Activated gamma-delta T cell treated with Interleukin-2 at 50 U/mL for 16 hours (primary cell): ENCODE data around the gene AK5.
"Not testable (repeated sequence)": the region's sequence is repeated elsewhere in the genome, so short reads cannot be mapped to it uniquely, and the experiment has no call there.

ENCODE experiments used
- DNase-seq: peaks from one replicate; pipeline ENCODE4 v3.0.0-alpha.2; 2020

The AK5 gene

DNA sequence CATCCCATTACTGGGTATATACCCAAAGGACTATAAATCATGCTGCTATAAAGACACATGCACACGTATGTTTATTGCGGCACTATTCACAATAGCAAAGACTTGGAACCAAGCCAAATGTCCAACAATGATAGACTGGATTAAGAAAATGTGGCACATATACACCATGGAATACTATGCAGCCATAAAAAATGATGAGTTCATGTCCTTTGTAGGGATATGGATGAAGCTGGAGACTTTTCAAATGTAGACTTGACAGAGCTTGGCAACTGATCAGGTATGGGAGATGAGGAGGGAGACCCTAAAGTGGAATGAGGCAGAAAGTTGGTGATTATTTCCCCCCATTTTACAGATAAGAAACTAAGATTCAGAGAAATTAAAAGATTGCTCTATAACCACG, 230.8 kb downstream of the AK5 start:
- DNase-seq: not testable (repeated sequence)

DNA sequence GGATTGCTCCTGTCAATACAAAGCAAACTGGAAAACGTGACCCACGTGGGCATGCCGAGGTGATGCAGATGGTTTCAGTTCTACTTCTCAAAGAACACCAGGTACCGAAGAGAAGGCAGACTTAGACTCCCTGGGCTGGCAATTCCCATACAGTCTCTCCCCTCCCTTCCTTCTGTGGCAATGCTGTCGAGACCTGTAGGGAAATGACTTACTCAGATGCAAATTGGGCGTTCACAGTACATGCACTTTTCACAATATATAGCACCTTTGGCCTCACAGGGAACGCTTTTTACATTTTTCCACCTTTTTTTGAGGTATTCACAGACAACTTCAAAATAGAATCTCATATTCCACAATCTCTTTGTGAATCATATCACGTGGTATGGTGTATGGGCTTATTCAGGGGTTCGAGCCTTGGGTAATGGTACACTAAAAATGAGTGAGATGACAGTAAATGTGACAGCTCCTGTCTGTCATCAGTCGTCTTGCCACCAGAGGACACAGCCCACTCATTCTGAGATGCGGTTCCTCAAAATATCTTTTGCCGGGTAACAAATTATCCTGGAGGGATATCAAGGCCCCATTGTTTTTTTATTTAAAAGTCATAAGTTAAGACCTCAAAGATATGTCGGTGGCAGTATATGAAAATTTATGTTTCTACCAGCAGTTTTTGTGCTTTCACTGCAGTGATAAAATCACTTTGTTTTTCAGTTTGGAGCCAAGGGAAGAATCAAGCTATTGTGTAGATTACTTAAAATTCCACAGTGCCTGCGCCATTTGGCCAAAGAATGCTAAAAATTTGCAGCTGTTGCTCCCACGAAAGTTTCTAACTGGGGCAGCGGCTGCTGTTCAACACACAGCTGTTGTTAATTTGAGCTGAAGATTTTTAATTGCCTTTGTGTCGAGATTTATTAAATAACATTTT, 232.3 kb downstream of the AK5 start:
- no peak for DNase-seq

DNA sequence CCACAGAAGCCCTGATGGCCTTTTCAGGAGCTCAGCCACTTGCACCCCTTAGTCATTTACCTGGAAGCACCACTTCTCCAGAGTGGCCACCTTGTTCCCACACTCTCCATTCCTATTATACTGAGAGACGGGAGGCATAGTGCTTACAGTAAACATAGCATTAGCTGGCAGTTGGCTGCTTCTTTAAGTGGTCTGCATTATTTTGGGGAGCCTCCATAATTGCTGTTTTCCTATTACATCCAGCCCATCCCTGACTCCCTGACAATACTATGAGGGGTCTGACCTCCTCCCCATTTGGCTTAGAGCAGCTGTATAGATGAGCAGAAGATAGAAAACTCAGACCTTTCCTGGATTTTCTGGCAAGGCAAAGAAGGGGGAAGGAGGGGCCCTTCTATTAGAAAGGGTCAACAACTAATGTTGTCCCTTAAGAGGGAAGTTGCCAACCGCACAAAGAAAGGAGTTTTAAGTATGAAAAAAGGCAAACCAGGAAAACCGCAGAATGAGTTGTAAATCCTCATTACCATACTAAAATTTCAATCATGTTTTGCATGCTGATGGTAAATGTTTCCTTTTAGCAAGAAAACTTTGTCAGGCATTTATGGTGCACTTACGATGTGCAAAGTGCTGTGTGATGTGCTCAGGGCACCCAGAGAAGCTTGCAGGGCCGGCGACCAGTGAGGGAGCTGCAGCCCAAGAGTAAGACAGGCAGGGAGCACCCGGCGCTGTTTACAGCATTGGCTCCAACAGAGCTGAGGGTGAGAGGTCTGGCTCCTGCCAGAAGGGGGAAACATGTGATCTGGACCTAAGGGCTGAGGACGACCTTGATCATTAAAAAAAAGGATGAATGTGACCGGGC, 233.3 kb downstream of the AK5 start:
- DNase-seq: no peak

DNA sequence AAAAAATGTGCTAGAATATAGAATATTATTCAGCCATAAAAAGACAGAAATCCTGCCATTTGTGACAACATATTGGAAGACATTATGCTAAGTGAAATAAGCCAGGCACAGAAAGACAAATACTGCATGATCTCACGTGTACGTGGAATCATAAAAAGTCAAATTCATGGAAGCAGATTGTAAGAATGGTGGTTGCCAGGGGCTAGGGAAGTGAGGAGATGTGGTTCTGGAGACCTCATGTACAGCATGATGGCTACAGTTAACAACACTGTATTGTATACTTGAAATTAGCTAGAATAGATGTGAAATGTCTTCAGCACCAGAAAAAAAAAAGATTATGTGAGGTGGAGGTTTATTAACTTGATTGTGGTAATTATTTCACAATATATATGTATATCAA, 234.3 kb downstream of the AK5 start:
- no peak for DNase-seq

DNA sequence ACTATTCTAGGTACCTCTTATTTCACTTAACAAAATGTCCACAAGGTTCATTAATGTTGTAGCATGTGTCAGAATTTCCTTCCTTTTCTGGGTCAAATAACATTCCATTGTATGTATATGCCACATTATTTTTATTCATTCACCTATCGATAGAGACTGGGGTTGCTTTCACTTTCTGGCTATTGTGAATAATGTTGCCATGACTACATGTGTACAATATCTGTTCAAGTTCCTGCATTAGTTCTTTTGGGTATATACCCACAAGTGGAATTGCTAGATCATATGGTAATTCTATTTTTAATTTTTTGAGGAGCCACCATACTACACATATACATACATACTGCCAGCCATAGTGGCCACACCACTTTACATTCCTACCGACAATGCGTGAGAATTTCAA, 242.2 kb downstream of the AK5 start:
- DNase-seq: no peak

DNA sequence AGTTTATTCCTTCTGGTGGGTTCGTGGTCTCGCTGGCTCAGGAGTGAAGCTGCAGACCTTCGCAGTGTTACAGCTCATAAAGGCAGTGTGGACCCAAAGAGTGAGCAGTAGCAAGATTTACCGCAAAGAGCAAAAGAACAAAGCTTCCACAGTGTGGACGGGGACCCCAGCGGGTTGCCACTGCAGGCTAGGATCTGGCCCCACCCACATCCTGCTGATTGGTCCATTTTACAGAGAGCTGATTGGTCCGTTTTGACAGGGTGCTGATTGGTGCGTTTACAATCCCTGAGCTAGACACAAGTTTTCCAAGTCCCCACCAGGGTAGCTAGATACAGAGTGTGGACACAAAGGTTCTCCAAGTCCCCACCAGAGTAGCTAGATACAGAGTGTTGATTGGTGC, 249.3 kb downstream of the AK5 start:
- DNase-seq: not testable (repeated sequence)

DNA sequence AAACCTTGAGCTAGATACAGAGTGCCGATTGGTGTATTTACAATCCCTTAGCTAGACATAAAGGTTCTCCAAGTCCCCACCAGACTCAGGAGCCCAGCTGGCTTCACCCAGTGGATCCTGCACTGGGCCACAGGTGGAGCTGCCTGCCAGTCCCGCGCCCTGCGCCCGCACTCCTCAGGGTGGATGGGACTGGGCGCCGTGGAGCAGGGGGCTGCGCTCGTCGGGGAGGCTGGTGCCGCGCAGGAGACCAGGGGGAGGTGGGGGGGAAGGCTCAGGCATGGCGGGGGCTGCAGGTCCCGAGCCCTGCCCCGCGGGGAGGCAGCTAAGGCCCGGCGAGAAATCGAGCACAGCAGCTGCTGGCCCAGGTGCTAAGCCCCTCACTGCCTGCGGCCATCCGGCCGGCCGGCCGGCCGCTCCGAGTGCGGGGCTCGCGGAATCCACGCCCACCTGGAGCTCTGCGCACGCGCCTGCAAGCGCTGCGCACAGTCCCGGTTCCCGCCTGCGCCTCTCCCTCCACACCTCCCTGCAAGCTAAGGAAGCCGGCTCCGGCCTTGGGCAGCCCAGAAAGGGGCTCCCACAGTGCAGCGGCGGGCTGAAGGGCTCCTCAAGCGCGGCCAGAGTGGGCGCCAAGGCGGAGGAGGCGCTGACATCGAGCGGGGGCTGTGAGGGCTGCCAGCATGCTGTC, 249.9 kb downstream of the AK5 start:
- DNase-seq: not testable (repeated sequence)

DNA sequence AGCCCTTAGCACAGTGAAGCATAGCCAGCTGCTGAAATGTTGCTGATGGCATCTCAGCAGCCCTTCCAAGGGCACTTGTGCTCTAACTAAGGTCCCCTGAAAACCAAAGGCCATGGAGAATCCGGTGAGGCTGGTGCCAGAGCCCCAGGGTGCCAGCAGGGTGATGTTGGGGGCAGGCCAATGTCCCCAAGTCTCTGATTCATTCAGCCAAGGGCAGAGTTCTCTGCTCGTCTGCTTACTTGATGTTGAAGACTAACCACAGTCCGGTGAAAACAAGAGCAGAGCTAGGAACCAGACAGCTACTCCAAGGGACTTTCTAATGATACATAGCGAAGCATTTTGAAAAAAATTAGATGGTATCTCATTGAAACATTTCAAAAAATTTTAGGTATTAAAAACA, 250.8 kb downstream of the AK5 start:
- no peak for DNase-seq

DNA sequence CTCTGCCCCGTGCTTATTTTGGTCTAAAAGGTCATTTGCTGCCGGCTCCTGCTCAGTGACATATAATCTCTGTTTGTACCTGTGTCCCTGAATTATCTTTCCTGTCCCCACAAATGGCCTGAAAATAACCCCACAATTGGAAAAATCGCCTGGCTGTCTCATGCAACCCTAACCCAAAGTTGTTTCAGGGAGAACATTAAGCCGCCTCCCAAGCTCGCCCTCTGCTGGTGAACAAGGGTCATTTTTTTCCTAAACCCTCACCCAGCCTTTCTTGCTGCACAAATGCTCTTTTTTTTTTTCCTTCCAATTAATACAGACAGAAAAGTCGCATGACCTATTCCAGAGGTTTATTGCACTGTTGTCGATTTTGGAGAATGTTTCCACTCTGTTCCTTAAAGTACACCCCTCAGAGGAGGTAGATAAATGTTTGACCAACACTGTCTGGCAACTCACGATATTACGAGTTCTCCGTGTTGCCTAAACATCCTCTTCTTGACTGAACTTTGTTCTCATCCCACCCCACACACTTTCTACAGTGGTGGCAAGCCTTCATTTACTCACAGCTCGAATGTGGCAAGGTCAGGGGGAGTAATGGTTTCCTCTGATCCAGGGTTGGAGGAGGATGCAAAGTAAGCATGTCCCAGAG, 252.0 kb downstream of the AK5 start:
- peak; percentile 60 for DNase-seq

DNA sequence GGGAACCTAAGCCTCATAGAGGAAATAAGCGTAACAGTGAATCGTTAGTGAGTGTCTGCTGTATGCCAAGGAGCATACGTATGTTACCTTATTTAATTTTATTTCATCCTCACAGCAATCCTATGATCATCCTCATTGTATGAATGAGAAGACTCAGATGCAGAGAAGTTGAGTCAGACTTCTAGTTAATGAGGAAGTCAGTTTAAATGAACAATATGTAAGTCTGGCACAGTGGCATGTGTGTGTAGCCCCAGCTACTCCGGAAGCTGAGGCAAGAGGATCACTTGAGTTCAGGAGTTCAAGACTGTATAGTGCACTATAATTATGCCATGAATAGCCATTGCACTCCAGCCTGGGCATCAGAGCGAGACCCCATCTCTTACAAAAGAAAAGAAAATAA, 252.6 kb downstream of the AK5 start:
- DNase-seq: no peak

DNA sequence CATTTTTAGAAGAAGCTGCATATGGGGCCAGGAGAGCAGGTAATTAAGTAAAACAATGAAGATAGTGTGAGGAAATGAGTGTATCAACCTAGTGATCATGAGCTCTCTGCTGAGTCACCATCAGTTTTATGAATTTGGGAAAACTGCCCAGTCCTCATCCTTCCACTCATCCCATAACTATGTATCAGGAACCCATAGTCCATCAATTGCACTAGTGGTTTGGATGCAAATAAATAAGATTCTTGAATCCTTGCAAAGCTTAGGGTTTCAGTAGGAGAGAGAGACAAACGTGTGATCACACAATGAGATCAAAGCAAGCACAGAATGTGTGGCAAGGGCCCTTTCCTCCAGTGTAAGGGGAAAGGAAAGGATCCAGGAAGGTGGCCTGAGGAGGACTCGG, 255.0 kb downstream of the AK5 start:
- DNase-seq: no peak

DNA sequence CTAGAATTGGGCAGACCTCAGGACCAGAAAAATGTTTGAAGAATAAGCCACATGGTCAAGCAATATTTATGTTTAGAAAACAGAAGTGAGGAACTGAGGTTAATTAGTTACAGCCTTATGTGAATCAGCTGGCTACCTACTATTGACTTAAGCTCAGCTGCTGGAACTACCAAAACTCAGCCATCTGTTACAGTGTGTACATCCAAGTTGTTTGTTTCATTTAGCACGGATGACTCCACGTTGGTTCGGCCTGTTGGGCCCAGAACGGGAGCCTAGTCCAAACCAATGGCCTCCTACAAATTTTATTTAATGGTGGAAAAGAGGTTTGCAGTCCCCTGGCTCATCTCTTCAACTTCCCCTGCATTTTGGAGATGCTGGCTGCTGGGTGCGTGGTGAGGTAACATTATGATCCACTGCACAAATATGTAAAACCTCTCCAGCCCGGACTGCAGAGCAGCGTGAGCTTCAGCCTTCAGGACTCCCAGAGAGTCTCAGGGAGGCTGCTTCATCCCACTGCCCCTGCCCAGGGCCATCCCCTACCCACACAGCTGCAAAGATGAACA, 257.2 kb downstream of the AK5 start:
- no peak for DNase-seq

DNA sequence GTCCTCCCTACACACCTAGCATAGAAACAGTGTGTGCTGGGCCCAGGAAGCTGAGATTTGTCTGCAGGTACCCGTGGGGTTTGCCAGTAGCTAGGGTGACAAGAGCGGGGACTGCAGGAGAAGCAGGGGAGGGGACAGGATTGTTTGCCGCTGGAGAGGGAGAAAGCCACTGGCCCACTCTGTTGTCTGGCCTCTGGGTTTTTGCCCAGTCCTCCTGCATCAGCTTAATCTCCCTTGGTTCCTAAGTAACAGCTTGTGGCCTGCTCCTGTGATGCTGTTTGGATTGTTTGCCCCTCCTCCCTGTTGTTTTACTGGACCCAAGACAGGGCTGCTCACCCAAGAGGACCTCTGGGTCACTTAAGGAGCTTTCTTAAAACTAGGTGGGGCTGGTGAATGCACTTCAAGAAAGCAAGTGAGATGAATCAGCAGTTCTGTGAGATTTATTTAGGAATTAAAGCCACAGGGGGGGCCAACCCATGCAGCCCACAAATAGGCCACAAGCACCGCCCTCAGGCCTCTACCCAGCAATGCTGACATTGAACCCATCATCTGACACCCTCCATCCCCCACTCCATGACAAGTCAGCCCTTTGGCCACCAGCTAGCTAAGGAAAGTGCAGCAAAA, 257.8 kb downstream of the AK5 start:
- DNase-seq: no peak

DNA sequence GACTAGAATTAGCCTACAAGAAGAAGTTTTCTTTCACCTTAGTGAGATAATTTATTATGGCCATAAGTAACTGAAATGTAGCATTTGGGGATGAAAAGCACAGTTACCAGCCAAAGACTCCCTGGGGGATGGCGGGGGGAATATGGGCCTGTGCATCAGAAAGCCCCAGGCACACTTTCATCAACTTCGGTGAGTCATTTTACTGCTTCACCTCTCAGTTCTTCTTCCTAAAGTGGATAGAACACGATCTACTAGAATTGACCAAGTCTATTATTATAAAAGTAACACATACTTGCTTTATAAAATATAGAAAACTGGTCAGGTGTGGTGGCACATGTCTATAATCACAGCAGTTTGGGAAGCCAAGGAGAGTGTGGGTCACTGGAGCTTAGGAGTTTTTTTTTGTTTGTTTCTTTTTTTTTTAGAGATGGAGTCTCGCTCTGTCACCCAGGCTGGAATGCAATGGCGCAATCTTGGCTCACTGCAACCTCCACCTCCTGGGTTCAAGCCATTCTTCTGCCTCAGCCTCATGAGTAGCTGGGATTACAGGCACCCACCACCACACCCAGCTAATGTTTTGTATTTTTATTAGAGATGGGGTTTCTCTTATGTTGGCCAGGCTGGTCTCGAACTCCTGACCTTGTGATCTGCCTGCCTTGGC, 258.8 kb downstream of the AK5 start:
- no peak for DNase-seq

DNA sequence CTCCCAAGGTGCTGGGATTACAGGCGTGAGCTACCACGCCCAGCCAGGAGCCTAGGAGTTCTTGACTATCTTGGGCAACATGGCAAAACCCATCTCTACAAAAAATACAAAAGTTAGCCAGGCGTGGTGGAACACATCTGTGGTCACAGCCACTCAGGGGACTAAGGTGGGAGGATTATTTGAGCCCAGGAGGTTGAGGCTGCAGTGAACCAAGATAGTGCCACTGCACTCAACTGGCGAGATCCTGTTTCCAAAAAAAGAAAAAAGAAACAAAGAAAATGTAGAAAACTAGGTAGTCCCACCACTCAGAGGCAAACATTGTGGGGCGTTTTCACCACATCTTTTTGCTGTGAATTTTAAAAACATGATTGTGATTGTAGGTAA, 259.3 kb downstream of the AK5 start:
- no peak for DNase-seq

DNA sequence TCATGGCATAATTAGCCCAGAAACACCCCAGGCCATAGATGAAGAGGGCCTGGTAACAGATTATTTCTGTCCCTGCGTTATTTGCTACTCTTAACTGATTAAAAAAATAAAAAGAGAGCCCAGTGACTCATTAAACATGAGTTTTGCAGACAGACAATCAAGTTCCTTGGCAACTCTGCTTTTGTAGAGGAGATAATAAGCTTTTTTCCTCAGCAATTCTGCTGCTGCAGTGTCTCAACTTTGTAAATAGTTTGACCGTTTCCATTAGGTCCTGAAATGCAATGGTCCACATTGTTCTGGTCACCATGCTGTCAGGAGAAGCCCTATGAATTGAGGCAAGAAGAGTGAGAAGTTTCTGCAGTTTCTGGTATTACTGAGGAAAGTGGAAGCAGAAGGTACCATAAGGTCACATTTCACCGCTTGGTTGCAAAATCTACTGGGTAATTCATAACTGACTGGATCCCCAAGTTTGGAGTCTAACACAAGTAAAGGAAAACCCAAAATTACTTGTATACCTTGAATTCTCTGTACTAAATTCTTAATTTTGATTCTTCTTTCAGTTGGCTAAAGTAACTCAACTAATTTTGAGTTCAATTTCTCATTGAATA, 261.1 kb downstream of the AK5 start:
- DNase-seq: no peak

DNA sequence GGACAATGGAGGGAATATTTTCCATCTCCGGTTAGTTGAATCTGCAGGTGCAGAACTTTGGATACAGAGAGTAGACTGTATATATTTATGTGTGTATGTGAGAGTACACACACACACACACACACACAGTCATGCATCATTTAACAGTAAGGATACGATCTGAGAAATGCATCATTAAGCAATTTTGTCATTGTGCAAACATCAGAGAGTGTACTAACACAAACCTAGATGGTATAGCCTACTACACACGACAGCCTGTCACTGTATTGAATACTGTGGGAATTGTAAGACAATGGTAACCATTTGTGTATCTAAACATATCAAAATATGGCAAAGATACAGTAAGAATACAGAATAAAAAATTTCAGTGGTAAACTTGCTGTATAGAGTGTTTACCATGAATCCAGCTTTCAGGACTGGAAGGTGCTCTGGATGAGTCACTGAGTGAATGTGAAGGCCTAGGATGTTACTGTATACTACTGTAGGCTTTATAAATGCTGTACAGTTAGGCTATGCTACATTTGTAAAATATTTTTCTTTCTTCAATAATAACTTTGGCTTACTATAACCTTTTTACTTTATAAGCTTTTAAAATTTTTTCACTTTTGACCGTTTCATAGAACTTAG, 262.1 kb downstream of the AK5 start:
- no peak for DNase-seq

DNA sequence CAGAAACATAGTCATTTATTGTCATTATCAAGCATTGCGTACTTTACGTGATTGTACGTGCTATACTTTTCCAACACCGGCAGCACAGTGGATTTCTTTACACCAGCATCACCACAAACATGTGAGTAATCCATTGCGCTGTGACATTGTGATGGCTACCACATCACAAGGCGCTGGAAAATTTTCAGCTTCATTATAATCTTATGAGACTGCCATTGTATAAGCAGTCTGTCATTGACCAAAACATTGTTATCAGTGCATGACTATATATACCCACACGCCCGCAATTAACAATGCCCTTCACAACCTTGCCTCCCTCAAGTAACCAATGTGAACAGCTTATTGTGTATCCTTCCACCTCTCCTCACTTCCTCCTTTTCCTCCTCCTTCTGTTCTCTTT, 263.0 kb downstream of the AK5 start:
- DNase-seq: no peak

DNA sequence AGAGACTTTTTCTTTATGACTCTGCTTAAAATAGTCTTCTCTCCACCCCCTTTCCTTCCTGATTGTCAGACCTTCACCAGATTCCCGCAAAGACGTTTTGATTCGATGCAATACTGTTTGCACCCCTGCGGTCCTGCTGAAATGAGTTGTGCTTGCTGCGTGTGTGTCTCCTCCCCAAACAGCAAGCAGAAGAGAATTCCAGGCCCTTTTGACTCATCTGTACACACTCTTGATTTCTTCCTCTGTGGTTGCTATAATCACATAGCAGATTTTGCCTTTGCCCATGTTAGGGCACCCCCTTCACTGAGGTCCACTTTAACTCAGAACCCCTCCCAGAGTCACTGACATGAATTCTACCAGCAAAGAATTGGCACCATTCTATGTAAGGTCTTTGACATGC, 264.2 kb downstream of the AK5 start:
- DNase-seq: no peak

DNA sequence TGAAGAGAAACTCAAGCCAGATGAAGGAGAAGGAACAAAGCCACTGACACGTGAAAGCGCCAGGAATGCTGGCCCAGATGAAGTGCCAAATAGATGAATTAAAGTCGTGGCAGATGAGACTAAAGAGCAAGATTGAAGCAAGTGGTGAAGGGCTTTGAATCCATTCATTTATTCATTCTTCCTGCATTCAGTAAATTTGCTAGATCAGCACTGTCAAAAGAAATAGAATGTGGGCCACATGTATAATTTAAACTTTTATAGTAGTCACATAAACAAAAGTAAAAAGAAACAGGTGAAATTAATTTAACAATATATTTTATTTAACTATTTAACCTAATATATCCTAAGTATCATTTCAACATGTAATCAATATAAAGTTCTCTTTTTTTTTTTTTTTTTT, 265.1 kb downstream of the AK5 start:
- DNase-seq: no peak

DNA sequence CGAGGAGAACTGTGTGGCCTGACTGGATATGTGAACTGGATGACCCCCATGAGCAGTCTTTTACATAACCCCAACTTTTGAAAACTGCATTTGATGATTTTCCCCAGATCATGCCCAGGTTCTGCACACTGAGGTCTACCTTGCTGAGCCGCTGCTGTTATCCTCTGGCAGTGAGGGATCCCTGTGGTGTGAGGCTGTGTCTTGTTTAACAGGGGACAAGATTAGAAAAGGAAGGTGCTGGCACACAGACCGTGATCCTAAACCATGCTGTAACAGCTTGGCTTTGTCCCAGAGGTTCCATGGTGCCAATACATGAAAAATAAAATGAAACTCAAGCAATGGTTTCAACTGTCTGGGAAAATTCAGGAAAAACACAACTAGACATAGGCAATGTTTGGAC, 266.5 kb downstream of the AK5 start:
- no peak for DNase-seq
